Body of pancreas (tissue), 4 donors: ENCODE results near the gene KIF25. TPM values are rescaled to one million over a fixed set of nuclear protein-coding genes. Genes with fewer than 3 reads are reported as not detected.

Experiments used
- ATAC-seq: fragments of 150-250 bp; one replicate; pipeline ENCODE4 v1.9.1; 2016
- DNase-seq, 4 donors: peaks; one replicate each; pipeline ENCODE4 v3.0.0-alpha.2; 2019
- H3K27ac ChIP-seq, 4 donors: fragments of 200-600 bp; sonication (generic); 1 replicate in 3 of 4; 2 replicates in 1 of 4; pipeline versions ENCODE4 v1.5.1 to v1.6.1; 2016 to 2019; ENCODE audit warnings: mild to moderate bottlenecking in 1 of 4, mixed read lengths in 1 of 4, moderate library complexity in 1 of 4
- H3K27me3 ChIP-seq, 2 donors: fragments of 200-600 bp; sonication (generic); one replicate each; pipeline ENCODE4 v1.6.0; 2016; ENCODE audit warnings: mild to moderate bottlenecking in 1 of 2
- H3K36me3 ChIP-seq, 2 donors: fragments of 200-600 bp; sonication (generic); replicated peaks in 1 of 2; 2 replicates each; pipeline ENCODE4 v1.5.1; 2016; ENCODE audit warnings: low read depth in 2 of 2; ENCODE audit not compliant: insufficient read depth in 1 of 2
- H3K4me1 ChIP-seq: fragments of 200-600 bp; sonication (generic); one replicate; pipeline ENCODE4 v1.6.0; 2016
- H3K4me3 ChIP-seq, 2 donors: fragments of 200-600 bp; sonication (generic); 1 replicate in 1 of 2; 2 replicates in 1 of 2; pipeline ENCODE4 v1.5.1; 2016 to 2019
- H3K9me3 ChIP-seq, 3 donors: fragments of 200-600 bp; sonication (generic); 1 replicate in 2 of 3; 2 replicates in 1 of 3; pipeline ENCODE4 v1.5.1; 2016
- POLR2A ChIP-seq, 3 donors: fragments of 450-650 bp; IDR thresholded peaks; one replicate each; pipeline ENCODE4 v1.6.1; 2016; ENCODE audit warnings: antibody characterized with exemption in 3 of 3, mild to moderate bottlenecking in 2 of 3
- WGBS, 2 donors: methylation state at CpG; one replicate each; pipeline ENCODE4 v1.1.5; 2017; 5-methylcytosine and 5-hydroxymethylcytosine counted together
- intact Hi-C: fragments of 100-400 bp; cut with DNase I; formaldehyde crosslinking; loops from one replicate; pipeline ENCODE4 v1.15.1; 2023
- total RNA-seq, 2 donors: library from RNA; depleted of rRNA; stranded (reverse); fragments of >200 nt; gene quantifications; one replicate each; pipeline ENCODE4 v1.1.0, GENCODE V29; 2016
- TF ChIP-seq, protein P1 (sequence below), 7 experiments: fragments of 450-650 bp in 4 of 7; fragments of 200-600 bp in 3 of 7; sonication (generic) in 3 of 7; IDR thresholded peaks; one replicate each; pipeline ENCODE4 v1.5.1; 2016 to 2019; ENCODE audit warnings: antibody characterized with exemption in 7 of 7

Gene KIF25
- total RNA-seq, 2 donors from 2014 or later, result 1.8 TPM; not detected in 1

GRCh38 chr6:168031411-168031971 is 34.0 kb downstream of the KIF25 start:
- peaks cover 11% of the 10 kb centered on the region for H3K4me1 ChIP-seq
- no peak for ATAC-seq
- WGBS, 2 donors, result 86 to 92% methylated on average over 14 of the region's 14 CpGs
- no peaks in the 10 kb centered on the region for H3K36me3 ChIP-seq
- H3K27ac ChIP-seq, result peak overlapping the region in 2 of 4 donors; percentile 7 to 19
- intact Hi-C loops, result no loop called here
- H3K4me3 ChIP-seq, result no peak overlapping the region
- no peak for DNase-seq
- H3K27me3 ChIP-seq, result no peaks in the 10 kb centered on the region
- no peaks in the 10 kb centered on the region for H3K9me3 ChIP-seq
- TF ChIP-seq, protein P1, sequence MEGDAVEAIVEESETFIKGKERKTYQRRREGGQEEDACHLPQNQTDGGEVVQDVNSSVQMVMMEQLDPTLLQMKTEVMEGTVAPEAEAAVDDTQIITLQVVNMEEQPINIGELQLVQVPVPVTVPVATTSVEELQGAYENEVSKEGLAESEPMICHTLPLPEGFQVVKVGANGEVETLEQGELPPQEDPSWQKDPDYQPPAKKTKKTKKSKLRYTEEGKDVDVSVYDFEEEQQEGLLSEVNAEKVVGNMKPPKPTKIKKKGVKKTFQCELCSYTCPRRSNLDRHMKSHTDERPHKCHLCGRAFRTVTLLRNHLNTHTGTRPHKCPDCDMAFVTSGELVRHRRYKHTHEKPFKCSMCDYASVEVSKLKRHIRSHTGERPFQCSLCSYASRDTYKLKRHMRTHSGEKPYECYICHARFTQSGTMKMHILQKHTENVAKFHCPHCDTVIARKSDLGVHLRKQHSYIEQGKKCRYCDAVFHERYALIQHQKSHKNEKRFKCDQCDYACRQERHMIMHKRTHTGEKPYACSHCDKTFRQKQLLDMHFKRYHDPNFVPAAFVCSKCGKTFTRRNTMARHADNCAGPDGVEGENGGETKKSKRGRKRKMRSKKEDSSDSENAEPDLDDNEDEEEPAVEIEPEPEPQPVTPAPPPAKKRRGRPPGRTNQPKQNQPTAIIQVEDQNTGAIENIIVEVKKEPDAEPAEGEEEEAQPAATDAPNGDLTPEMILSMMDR (IDR thresholded peaks at IDR 0.05), result no peak
- TF ChIP-seq POLR2A (IDR thresholded peaks at IDR 0.05), result no peak

- no peak for ATAC-seq
- Histone ChIP-seq H3K36me3 (no peaks in the 10 kb centered on the region), H3K4me3 (no peak overlapping the region), H3K27me3 (no peaks in the 10 kb centered on the region), H3K4me1 (peaks cover 11% of the 10 kb centered on the region), H3K27ac (peak overlapping the region in 2 of 4 donors; percentile 19 to 25), H3K9me3 (no peaks in the 10 kb centered on the region)
- TF ChIP-seq, protein P1 (IDR thresholded peaks at IDR 0.05), result no peak
- no peak for TF ChIP-seq POLR2A (IDR thresholded peaks at IDR 0.05)
- WGBS, 2 donors, result 65 to 68% methylated on average over 12 of the region's 12 CpGs
- intact Hi-C loops, result no loop called here
- no peak for DNase-seq
These were observed 34.7 kb downstream of the KIF25 start for GRCh38 chr6:168032005-168032760.

- H3K4me1 ChIP-seq, result peaks cover 11% of the 10 kb centered on the region
- no peak overlapping the region for H3K27ac ChIP-seq
- intact Hi-C loops, result no loop called here
- no peak for ATAC-seq
- no peaks in the 10 kb centered on the region for H3K27me3 ChIP-seq
- no peaks in the 10 kb centered on the region for H3K36me3 ChIP-seq
- TF ChIP-seq, protein P1 (IDR thresholded peaks at IDR 0.05), result no peak
- TF ChIP-seq POLR2A (IDR thresholded peaks at IDR 0.05), result no peak
- no peak for DNase-seq
- no peak overlapping the region for H3K4me3 ChIP-seq
- 90 to 91% methylated on average over 12 of the region's 12 CpGs for WGBS, 2 donors
- no peaks in the 10 kb centered on the region for H3K9me3 ChIP-seq
These were observed 36.3 kb downstream of the KIF25 start for GRCh38 chr6:168033791-168034190.

- TF ChIP-seq POLR2A (IDR thresholded peaks at IDR 0.05), result no peak
- TF ChIP-seq, protein P1 (IDR thresholded peaks at IDR 0.05), result no peak
- Histone ChIP-seq H3K4me3 (no peak overlapping the region), H3K4me1 (peaks cover 11% of the 10 kb centered on the region), H3K27ac (peak overlapping the region in 2 of 4 donors; percentile 47 to 68), H3K27me3 (no peaks in the 10 kb centered on the region), H3K9me3 (peaks cover 0 to 5% (median 3%) of the 10 kb centered on the region in 3 donors), H3K36me3 (no peaks in the 10 kb centered on the region)
- no peak for DNase-seq
- ATAC-seq, result no peak
- 87 to 89% methylated on average over 18 of the region's 18 CpGs for WGBS, 2 donors
- intact Hi-C loops, result no loop called here
These were observed 37.1 kb downstream of the KIF25 start for GRCh38 chr6:168034537-168034936.
